OCI-LY1 (cell line): Measurements from ENCODE around the gene RHOBTB3.

Experiments
- CTCF ChIP-seq: fragments of 200-600 bp; sonication (generic), shearing (Covaris generic); IDR thresholded peaks from 2 replicates; pipeline ENCODE4 v1.5.1; 2017; ENCODE audit warnings: mild to moderate bottlenecking, antibody characterized with exemption, low read length, moderate library complexity, mixed read lengths
- EZH2 ChIP-seq: fragments of 200-600 bp; sonication (generic), shearing (Covaris generic); IDR thresholded peaks from 2 replicates; pipeline ENCODE4 v1.8.0; 2017; ENCODE audit warnings: borderline replicate concordance, mixed run types, mild to moderate bottlenecking, antibody characterized with exemption, low read length, moderate library complexity, mixed read lengths

GRCh38 chr5:95823738-95824609 is 92.8 kb downstream of the RHOBTB3 start:
- TF ChIP-seq EZH2 (no peak), CTCF (no peak)
